HG03097 (cell line): ENCODE results near the gene DLX4.

Experiments
- ATAC-seq: cut with Tn5 transposase; IDR thresholded peaks from one replicate; pipeline ENCODE4 v1.9.1; 2021; ENCODE audit not compliant: unreplicated experiment, low FRiP score

The DLX4 gene

GRCh38 chr17:49946208-49946607, 22.8 kb upstream of the DLX4 start:
- ATAC-seq = no peak

- ATAC-seq = no peak
Observed at GRCh38 chr17:49946964-49947584, 21.9 kb upstream of the DLX4 start.

- ATAC-seq = no peak
Observed at GRCh38 chr17:49949634-49950033, 19.4 kb upstream of the DLX4 start.

DNA sequence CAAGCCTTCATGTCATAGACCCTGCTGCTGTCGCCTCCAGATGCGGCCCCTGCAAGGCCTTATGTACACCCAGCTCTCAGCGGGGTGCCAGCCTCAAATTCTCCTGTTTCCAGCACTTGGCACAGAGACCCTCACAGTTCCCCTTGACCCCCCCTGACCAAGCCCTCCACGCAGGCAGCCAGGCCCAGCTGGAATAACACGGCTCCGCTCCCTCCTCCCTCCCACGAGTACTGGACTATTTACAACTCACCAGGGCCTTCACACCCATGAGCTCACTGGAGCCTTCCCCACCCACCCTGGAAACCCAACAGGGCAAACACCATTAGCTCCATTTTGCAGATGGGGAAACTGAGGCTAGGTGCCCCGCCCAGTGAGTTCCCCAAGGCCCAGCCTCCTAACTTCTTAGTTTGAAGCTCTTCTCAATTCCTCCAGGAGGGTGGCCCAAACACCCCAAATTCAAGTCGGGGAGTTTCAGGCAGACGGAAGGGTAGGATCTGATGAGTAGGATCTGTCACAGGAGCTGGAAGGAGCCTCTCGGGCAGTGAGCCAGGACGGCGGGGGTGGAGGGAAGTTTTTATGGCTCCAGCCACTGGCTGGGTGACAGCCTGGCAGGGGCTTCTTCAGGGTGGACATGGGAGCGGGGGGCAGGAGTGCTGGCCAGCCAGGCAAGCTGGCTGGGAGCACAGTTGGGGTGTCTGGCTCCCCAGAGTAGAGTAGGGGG, 17.5 kb upstream of the DLX4 start:
- ATAC-seq = no peak

GRCh38 chr17:49952209-49952911, 16.6 kb upstream of the DLX4 start:
- ATAC-seq = no peak

DNA sequence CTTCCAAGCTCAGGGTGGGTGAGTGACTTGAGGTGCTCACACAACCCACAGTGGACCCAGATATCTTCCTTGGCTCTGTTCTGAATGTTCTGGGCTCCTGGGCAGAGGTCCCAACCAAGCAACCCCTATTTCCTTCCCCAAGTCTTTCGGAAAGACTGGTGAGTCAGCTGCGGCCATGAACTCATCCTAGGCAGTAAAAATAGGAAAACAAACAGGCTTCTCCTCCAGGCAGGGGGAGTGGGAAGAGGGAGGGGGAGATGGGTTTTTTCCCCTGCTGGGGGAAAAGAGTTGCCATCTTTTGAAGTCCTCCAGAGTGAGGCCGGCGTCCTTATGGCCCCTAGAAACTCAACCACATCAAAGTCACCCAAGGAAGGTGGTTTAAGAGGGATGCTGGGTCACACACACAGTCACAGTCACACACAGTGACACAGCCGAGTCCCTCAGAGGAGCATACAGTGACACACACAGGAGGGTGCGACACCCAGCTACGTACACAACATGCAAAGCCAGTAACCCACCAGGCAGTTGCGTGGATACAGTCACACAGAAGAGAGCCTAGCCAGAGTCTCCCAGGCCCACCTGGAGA, 16.0 kb upstream of the DLX4 start:
- no peak for ATAC-seq

GRCh38 chr17:49955157-49955556, 13.8 kb upstream of the DLX4 start:
- no peak for ATAC-seq

DNA sequence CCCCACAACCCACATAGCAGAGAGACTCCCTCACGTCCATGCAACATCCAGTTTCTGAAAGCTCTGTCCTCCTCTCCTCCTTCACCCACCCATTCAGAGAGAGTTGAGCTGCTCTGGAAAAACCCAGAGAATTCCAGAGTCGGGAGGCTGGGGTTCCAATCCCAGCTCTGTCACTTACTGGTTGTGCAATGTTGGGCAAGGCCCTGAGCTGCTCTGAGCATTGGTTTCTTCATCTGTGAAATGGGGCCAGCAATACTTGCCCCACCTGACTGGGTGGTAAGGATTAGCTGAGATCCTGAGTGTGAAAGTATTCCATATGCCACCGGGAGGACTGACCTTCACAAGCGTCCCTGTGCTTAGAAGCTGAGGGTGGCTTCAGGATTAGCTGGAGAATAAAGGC, 12.2 kb upstream of the DLX4 start:
- no peak for ATAC-seq

GRCh38 chr17:49957350-49957749, 11.6 kb upstream of the DLX4 start:
- ATAC-seq = no peak

DNA sequence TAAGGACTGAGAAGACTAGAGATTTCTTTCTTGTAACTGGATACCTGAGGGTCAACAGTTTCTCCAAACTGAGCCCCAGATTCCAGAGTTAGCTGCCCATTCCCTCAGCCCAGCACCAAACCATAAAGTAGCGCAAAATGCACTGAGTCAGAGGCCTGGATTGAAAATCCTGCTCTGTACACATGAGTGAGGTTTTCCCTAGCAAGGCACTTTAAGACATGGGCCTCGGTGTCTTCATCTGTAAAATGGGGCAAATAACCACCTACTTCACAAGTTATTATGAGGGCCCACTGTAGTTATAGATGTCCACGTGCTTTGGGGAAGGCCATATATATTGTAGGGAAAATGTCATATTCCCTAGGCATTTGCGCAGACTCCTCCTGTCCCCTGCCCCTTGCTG, 10.3 kb upstream of the DLX4 start:
- ATAC-seq = no peak

GRCh38 chr17:49959183-49959935, 9.6 kb upstream of the DLX4 start:
- no peak for ATAC-seq

GRCh38 chr17:49962599-49963308, 6.2 kb upstream of the DLX4 start:
- no peak for ATAC-seq

DNA sequence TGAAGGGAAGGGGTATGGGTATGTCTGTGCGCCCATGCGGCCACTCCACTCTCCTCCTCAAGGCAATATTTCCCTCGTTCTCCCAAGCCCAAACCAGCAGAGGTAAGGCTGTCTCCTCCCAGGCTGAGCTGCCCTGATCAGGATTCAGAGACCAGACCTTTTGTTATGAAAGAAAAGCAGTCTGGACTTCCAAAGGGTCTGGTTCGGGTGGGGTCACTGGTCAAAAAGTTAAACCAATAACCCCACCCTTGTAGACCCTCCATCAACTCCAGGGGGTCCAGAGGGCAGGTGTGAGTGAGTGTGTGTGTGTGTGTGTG, 5.7 kb upstream of the DLX4 start:
- no peak for ATAC-seq

DNA sequence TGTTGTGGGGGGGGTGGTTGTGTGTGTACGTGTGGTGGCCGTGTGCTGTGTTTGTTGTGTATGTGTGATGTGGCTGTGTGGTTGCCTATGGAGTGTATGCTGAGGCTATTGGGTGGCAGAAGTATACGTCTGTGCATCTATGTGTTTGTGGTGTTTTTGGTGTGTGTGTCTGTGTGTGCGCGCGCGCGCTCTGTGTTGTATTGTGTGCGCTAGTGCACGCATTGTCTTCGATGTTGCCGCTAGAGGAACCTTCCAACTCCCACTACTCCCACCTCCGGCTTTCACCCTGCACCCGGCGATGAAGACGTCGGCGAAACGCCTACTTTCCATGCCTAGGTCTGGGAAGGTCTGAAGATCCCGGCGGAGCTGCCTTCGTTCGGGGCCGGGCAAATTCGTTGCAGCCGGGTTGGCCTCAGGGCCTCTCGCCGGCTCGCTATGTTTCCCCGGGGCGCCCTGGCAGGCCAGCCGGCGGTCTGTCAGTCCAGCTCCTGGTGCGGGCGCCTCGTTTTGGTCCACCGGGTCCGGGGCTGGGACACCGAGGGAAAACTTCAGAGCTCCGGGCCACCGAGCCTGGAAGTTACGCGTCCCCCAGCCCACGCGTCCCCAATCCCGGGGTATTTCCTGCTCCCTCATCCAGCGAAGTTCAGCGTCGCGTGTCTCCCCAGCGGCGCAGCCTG, 5.2 kb upstream of the DLX4 start:
- no peak for ATAC-seq

- no peak for ATAC-seq
Observed at GRCh38 chr17:49964303-49964768, 4.7 kb upstream of the DLX4 start.

GRCh38 chr17:49964769-49965523, 4.0 kb upstream of the DLX4 start:
- ATAC-seq = no peak

- no peak for ATAC-seq
Observed at GRCh38 chr17:49965524-49965909, 3.5 kb upstream of the DLX4 start.

- ATAC-seq = no peak
Observed at GRCh38 chr17:49966767-49967166, 2.2 kb upstream of the DLX4 start.

DNA sequence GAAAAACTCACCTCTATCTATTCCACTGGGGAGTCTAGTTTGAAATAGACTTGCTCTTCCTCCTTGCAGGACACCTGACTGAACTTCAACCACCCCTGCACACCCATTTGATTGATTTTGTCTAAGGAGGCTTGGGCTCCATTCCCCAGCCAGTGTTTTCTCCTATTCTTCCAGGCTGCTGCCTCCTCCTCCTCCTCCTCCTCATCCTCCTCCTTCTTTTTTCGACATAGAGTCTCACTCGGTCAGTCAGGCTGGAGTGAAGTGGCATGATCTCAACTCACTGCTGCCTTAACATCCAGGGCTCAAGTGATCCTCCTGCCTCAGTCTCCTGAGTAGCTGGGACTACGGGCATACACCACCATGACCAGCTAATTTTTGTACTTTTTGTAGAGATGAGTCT, 1.8 kb upstream of the DLX4 start:
- no peak for ATAC-seq
